Fibroblast of lung (primary cell): ENCODE measurements around the gene FANK1. TPM values are rescaled to one million over a fixed set of nuclear protein-coding genes. Genes with fewer than 3 reads are reported as not detected.
"Not testable (repeated sequence)": the region's sequence is repeated elsewhere in the genome, so short reads cannot be mapped to it uniquely, and the experiment has no call there.

Source experiments
- DNase-seq, 2 donors: peaks; one replicate each; pipeline versions ENCODE4 v3.0.0 to v3.0.0-alpha.2; 2010; ENCODE audit warnings: low read depth in 2 of 2
- H2AFZ ChIP-seq: 2 replicates; pipeline ENCODE4 v1.5.1; 2012; ENCODE audit warnings: low read length, control low read depth, inconsistent platforms
- H3K27ac ChIP-seq: 2 replicates; pipeline ENCODE4 v1.5.1; 2011; ENCODE audit warnings: low read length, control low read depth; ENCODE audit not compliant: insufficient read depth
- H3K27me3 ChIP-seq: 2 replicates; pipeline ENCODE4 v1.5.1; 2011; ENCODE audit warnings: mild to moderate bottlenecking, low read length; ENCODE audit not compliant: control insufficient read depth, insufficient read depth
- H3K36me3 ChIP-seq: 2 replicates; pipeline ENCODE4 v1.5.1; 2011; ENCODE audit warnings: low read length; ENCODE audit not compliant: control insufficient read depth, insufficient read depth
- H3K4me1 ChIP-seq: 2 replicates; pipeline ENCODE4 v1.5.1; 2011; ENCODE audit warnings: low read length; ENCODE audit not compliant: control insufficient read depth, insufficient read depth; ENCODE audit errors: extremely low read depth
- H3K4me2 ChIP-seq: 2 replicates; pipeline ENCODE4 v1.5.1; 2011; ENCODE audit warnings: low read length, control low read depth; ENCODE audit not compliant: insufficient read depth; ENCODE audit errors: extremely low read depth
- H3K4me3 ChIP-seq, 4 experiments: fragments of 200-600 bp in 1 of 4; sonication (generic) in 1 of 4; replicated peaks in 1 of 4; 2 replicates each; pipeline ENCODE4 v1.5.1; 2011 to 2016; ENCODE audit warnings: low read length in 4 of 4, low read depth in 3 of 4, mild to moderate bottlenecking in 3 of 4, control low read depth in 2 of 4, inconsistent platforms in 1 of 4, mixed read lengths in 1 of 4; ENCODE audit not compliant: insufficient read depth in 1 of 4; ENCODE audit errors: control extremely low read depth in 1 of 4
- H3K79me2 ChIP-seq: 2 replicates; pipeline ENCODE4 v1.5.1; 2012; ENCODE audit warnings: mild to moderate bottlenecking, low read length, inconsistent platforms; ENCODE audit not compliant: control insufficient read depth, insufficient read depth
- H3K9ac ChIP-seq: 2 replicates; pipeline ENCODE4 v1.5.1; 2011; ENCODE audit warnings: mild to moderate bottlenecking, low read length, control low read depth; ENCODE audit not compliant: insufficient read depth
- H3K9me3 ChIP-seq: 2 replicates; pipeline ENCODE4 v1.5.1; 2012; ENCODE audit warnings: low read depth, low read length; ENCODE audit not compliant: control insufficient read depth, insufficient read depth
- H4K20me1 ChIP-seq: 2 replicates; pipeline ENCODE4 v1.5.1; 2011; ENCODE audit warnings: low read length; ENCODE audit not compliant: control insufficient read depth, insufficient read depth; ENCODE audit errors: extremely low read depth
- CTCF ChIP-seq, 2 donors: IDR thresholded peaks in 1 of 2; conservative IDR thresholded peaks in 1 of 2; 1 replicate in 1 of 2; 2 replicates in 1 of 2; pipeline ENCODE4 v1.5.1; 2011 to 2012; ENCODE audit warnings: low read length in 2 of 2, control low read depth in 1 of 2, inconsistent platforms in 1 of 2, low read depth in 1 of 2, mild to moderate bottlenecking in 1 of 2
- EZH2 ChIP-seq: IDR thresholded peaks from 2 replicates; pipeline ENCODE4 v1.5.1; 2012; ENCODE audit warnings: low read length, control low read depth, mild to moderate bottlenecking; ENCODE audit errors: missing control alignments
- polyA plus RNA-seq, 2 donors: library from polyadenylated mRNA; depleted of rRNA in 1 of 2; stranded (reverse) in 1 of 2; unstranded in 1 of 2; fragments of >200 nt; gene quantifications; 2 replicates each; pipeline ENCODE4 v1.2.1, GENCODE V29; 2011 to 2012; ENCODE audit warnings: missing spikeins in 1 of 2
- total RNA-seq: library from RNA; depleted of rRNA; stranded (reverse); fragments of >200 nt; gene quantifications from 2 replicates; pipeline ENCODE4 v1.2.1, GENCODE V29; 2014

Gene FANK1
- total and polyA plus RNA-seq, 2 donors (not counting 1 experiment from before 2014, with no cell fraction given), result 0.83 to 4.4 TPM

- Histone ChIP-seq H3K79me2 (no peaks in the 10 kb centered on the region), H2AFZ (no peak overlapping the region), H3K4me2 (no peak overlapping the region), H3K27ac (no peak overlapping the region), H3K9ac (no peak overlapping the region), H3K9me3 (no peaks in the 10 kb centered on the region), H4K20me1 (no peaks in the 10 kb centered on the region), H3K27me3 (no peaks in the 10 kb centered on the region), H3K4me3 (no peak overlapping the region), H3K36me3 (no peaks in the 10 kb centered on the region), H3K4me1 (no peaks in the 10 kb centered on the region)
- TF ChIP-seq CTCF (conservative IDR thresholded peaks at IDR 0.05 in 1 of 2, IDR thresholded peaks at IDR 0.05 in 1 of 2; ENCODE audit: low read depth in 1 of 2, low read length in 2 of 2), result no peak
- no peak for TF ChIP-seq EZH2
- no peak for DNase-seq
Observed at GRCh38 chr10:125916977-125917376, 20.6 kb downstream of the FANK1 start.

GRCh38 chr10:125917704-125918361, 21.5 kb downstream of the FANK1 start:
- not testable (repeated sequence) for H3K9ac ChIP-seq, H3K36me3 ChIP-seq, H3K79me2 ChIP-seq, H4K20me1 ChIP-seq, H3K4me1 ChIP-seq, H3K4me3 ChIP-seq, H3K27me3 ChIP-seq, H3K9me3 ChIP-seq, H3K4me2 ChIP-seq, H2AFZ ChIP-seq, DNase-seq, H3K27ac ChIP-seq

DNA sequence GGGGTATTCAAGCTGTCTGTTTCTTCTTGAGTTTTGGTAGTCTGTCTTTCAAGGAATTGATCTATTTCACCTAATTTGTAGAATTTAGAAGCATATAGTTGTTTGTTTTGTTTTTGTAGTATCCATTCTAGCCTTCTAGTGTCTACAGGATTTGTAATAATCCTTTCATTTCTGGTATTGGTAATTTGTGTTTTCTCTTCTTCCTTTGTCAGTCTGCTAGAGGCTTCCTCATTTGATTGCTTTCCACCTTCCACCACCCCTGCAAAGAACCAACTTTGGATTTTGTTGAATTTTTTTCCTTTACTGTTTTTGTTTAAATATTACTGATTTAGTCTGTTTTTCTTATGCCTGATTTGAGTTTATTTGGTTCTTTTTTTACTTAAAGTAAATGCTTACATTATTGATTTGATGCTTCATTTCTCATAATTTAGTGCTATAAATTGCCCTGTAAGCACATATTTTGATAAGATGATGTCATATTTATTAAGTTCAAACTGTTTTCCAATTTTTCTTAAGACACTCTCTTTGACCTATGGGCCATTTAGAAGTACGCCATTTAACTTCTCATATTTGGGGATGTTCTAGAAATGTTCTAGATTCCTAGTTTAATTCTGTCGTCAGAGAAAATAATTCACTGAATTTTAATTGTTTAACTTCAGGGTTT, 25.4 kb downstream of the FANK1 start:
- not testable (repeated sequence) for H2AFZ ChIP-seq, H3K9ac ChIP-seq, H3K9me3 ChIP-seq, H3K27me3 ChIP-seq, DNase-seq, H3K36me3 ChIP-seq, H3K79me2 ChIP-seq, H3K4me2 ChIP-seq, H3K4me3 ChIP-seq, H4K20me1 ChIP-seq, H3K4me1 ChIP-seq, H3K27ac ChIP-seq

GRCh38 chr10:125925262-125925834, 29.0 kb downstream of the FANK1 start:
- no peak overlapping the region for H3K4me2 ChIP-seq
- DNase-seq, result no peak
- no peak overlapping the region for H3K27ac ChIP-seq
- no peaks in the 10 kb centered on the region for H3K9me3 ChIP-seq
- TF ChIP-seq EZH2, result no peak
- TF ChIP-seq CTCF (conservative IDR thresholded peaks at IDR 0.05 in 1 of 2, IDR thresholded peaks at IDR 0.05 in 1 of 2; ENCODE audit: low read depth in 1 of 2, low read length in 2 of 2), result no peak
- no peaks in the 10 kb centered on the region for H3K27me3 ChIP-seq
- no peaks in the 10 kb centered on the region for H3K79me2 ChIP-seq
- H4K20me1 ChIP-seq, result no peaks in the 10 kb centered on the region
- no peak overlapping the region for H3K4me3 ChIP-seq
- H3K36me3 ChIP-seq, result no peaks in the 10 kb centered on the region
- no peak overlapping the region for H3K9ac ChIP-seq
- H3K4me1 ChIP-seq, result no peaks in the 10 kb centered on the region
- no peak overlapping the region for H2AFZ ChIP-seq
